Superior temporal gyrus (tissue), 1 donor: Measurements from ENCODE around the gene ISYNA1.

Experiments used
- DNase-seq: peaks from one replicate; pipeline ENCODE4 v3.0.0-alpha.2; 2016; ENCODE audit errors: extremely low spot score

The ISYNA1 gene

DNA sequence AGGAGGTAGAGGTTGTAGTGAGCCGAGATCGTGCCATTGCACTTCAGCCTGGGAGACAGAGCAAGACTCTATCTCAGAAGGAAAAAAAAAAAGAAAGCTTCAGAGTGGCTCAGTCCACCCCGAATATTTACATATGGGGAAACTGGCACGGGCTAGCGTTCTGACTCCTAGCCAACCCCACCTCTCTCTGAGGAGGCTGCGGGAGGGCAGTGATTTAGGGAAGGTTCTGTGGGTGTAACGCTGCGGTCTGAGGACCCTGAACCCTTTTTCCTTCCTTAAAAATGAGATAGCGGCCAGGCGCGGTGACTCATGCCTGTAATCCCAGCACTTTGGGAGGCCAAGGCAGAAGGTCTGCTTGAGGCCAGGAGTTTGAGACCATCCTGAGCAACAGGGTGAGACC, 45.5 kb downstream of the ISYNA1 start:
- no peak for DNase-seq

DNA sequence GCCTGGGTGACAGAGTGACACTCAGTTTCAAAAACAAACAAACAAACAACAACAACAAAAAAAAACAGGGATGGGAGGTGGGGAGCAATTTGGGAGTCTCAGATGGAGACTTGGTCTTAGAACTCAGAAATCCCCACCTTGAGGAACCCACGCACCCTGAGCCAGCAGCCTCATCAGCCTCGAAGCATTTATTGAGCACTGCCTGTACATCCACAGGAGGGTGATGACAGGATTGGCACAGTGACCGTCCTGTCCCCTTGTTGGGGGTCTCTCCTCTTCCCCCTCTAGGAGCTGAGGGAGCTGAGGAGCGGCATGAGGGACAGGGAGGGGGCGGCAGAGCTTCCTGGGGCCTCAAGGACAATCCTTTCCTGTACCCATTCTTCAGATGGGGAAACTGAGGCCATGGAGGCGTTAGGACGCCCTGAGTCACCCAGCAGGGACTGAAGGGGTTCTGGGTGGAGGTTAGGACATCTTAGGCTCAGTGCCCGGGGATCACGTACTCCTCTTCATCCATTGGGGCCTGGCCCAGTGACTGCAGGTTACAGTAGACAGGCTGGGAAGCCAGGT, 46.3 kb downstream of the ISYNA1 start:
- DNase-seq: no peak

DNA sequence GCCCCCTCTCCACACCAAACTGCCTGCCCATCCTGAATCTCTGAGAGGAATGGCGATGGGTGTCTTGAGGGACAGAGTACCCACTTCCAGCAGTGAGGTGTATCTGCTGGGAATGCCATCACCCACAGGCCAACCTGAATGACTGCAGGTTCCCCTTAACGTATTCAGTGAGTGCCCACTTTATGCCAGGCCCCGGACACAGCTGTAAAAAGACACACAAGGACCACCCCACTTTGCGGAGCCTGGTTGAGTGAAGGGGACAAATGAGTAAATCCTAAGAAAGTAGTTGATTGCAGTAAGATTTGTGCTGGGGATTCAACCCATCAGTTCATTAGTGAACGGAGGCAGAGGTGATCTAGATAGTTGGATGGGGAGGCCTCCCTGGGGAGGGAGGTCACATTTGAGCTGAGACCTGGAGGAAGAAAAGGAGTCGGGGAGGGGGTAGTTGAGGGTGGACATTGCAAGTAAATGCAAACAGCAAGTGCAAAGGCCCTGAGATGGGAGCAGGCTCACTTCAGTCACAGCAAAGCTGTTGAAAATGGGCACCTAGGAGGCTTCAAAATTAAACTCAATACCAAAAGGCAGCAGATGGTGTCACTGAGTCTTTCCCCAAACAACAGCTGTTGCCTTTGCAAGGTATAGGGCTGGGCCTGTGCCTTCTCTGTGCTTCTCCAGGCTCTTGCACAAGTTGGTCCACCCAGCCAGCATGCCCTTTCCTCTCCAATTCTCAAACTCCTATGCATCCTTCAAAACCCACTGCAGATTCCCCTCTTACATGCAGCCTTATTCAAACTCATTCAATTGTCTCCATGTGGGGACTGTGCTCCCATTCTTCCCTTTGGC, 47.6 kb downstream of the ISYNA1 start:
- no peak for DNase-seq

DNA sequence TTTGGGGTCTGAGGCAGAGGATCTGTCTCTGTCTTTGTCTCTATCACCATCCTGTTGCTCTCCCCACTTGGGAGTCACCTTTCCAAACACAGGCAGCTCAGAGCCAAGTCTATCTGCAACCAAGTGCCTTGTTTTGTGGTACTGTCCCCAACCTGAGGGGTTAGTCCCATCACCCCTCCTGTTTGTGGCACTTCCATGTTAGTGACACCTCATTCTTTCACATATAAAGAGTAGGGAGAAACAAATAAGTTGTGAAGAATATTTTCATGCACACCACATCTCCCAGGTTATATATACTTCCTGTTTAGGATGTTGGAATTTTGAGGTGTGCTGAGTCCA, 48.2 kb downstream of the ISYNA1 start:
- DNase-seq: no peak

DNA sequence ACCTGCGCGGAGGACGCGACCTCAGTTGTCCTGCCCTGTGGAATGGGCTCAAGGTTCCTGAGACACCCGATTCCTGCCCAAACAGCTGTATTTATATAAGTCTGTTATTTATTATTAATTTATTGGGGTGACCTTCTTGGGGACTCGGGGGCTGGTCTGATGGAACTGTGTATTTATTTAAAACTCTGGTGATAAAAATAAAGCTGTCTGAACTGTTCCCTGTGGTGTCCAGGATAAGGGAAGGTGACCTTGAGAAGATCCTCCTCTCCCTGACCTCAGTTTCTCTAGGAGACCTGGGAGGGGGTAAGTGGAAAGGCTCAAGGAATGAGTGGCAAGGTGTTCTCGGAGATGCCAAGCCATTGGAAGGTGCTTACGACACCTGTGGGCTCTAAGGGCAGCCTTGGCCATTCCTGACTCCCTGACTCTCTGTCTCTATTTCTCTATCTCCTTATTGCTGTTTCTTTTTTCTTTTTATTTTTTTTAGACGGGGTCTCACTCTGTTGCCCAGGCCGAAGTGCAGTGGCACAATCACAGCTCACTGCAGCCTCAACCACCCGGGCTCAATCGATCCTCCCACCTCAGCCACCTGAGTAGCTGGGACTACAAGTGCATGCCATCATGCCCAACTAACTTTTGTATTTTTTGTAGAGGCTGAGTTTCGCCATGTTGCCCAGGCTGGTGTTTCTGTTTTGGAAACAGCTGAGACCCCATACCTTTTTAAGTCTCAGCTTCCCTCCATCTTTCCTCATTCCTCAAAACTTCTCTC, 48.8 kb downstream of the ISYNA1 start:
- no peak for DNase-seq

DNA sequence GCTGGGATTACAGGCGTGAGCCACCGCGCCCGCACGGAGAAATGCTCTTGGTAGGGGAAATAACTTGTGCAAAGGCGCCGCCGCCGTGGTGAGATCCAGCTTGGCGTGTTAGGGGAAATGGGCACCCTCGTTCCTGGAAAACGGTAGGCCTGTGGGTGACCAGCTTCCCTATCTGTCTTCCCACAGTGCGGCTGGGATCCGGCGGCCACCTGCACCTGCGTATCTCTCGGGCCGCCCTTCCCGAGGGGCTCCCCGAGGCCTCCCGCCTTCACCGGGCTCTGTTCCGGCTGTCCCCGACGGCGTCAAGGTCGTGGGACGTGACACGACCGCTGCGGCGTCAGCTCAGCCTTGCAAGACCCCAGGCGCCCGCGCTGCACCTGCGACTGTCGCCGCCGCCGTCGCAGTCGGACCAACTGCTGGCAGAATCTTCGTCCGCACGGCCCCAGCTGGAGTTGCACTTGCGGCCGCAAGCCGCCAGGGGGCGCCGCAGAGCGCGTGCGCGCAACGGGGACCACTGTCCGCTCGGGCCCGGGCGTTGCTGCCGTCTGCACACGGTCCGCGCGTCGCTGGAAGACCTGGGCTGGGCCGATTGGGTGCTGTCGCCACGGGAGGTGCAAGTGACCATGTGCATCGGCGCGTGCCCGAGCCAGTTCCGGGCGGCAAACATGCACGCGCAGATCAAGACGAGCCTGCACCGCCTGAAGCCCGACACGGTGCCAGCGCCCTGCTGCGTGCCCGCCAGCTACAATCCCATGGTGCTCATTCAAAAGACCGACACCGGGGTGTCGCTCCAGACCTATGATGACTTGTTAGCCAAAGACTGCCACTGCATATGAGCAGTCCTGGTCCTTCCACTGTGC, 49.6 kb downstream of the ISYNA1 start:
- DNase-seq: peak; percentile 70

DNA sequence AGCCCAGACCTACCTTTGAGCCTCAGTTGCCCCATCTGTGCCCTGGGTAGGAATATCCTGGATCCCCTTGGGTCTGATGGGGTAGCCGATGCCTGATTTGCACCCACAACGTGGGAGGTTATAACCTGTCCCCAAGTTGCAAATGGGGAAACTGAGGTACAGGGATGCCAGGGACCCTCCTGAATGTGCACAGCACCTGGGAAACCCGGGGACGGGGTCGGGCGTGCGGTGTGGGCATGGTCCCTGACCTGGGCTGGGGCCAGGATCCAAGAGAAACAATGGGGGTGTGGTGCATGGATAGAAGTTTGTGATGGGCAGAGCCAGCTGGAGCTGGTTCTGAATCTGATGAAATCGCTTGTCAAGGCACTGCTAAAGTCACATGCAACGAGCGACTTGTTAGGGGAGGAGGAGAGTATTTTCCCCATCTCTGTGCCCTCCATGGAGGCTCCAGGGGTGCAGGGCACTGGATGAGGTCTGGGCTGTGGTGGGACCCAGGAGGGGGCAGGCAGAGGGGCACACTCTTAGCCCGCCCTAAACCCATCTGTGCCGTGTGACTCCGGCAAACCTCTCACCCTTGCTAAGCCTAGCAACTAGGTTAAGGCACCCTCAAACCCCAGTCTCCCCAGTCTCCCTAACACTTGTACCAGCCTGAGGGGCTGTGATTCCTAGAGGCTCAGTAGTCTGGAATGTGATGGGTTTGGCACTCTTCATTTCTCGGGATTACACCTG, 51.2 kb downstream of the ISYNA1 start:
- DNase-seq: no peak

DNA sequence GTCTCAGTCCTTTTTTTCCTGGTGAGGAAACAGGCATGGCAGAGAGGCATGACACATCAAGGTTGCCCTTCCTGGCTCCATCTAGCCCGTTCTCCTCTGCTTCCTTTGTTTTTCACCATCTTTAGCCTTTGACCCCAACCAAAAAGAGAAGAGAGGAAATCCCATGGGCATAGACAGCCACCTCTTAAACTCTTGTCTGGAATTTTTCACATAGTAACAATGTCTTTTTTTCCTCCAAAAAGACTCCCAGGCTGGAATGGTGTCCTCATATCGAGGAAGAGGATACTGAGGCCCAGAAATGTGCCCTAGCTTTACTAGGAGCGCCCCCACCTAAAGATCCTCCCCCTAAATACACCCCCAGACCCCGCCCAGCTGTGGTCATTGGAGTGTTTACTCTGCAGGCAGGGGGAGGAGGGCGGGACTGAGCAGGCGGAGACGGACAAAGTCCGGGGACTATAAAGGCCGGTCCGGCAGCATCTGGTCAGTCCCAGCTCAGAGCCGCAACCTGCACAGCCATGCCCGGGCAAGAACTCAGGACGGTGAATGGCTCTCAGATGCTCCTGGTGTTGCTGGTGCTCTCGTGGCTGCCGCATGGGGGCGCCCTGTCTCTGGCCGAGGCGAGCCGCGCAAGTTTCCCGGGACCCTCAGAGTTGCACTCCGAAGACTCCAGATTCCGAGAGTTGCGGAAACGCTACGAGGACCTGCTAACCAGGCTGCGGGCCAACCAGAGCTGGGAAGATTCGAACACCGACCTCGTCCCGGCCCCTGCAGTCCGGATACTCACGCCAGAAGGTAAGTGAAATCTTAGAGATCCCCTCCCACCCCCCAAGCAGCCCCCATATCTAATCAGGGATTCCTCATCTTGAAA, 52.0 kb downstream of the ISYNA1 start, which contains the start of gene GDF15:
GDF15 (plus strand) TSS at position 484 of the 868 bp plus-strand sequence; CDS start at position 516, 32 bp downstream.
- no peak for DNase-seq

DNA sequence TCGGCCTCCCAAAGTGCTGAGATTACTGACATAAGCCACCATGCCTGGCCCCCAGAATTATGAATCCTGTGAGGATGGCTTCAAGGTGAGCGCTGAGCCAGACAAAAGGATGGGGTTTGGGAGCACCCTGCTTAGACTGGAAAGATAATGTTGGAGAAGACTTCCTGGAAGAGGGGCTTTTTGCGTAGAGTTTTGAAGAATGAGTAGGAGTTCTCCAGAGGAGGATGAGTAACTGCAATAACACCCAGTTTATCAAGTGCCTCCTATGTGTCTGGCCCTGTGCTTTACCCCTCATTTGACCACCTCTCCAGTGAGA, 52.6 kb downstream of the ISYNA1 start:
- no peak for DNase-seq

DNA sequence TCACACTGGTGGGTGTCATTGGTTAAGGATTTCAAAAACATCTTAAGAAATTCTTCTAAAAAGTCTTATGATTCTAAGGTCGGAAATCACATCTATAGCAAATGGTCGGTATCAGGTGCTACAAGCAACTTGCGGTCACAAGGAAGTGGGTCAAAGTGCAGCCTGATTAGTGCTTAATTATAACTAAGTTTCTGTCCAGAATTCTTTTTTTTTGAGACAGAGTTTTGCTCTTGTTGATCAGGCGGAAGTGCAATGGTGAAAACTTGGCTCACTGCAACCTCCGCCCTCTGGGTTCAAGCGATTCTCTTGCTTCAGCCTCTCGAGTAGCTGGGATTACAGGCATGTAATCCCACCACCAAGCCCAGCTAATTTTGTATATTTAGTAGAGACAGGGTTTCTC, 53.2 kb downstream of the ISYNA1 start:
- no peak for DNase-seq
